Immature natural killer cell (primary cell): ENCODE results near the gene NTRK2. TPM values are rescaled to one million over a fixed set of nuclear protein-coding genes. Genes with fewer than 3 reads are reported as not detected.

Experiments
- DNase-seq, 3 donors: peaks; one replicate each; pipeline ENCODE4 v3.0.0; 2022; ENCODE audit warnings: mixed read lengths in 1 of 3
- H3K27ac Mint-ChIP-seq, 6 donors: one replicate each; pipeline ENCODE4 v1.8.0; 2020; ENCODE audit warnings: mixed read lengths in 6 of 6, mild to moderate bottlenecking in 5 of 6, inconsistent platforms in 4 of 6, moderate library complexity in 3 of 6
- H3K27me3 Mint-ChIP-seq, 3 donors: one replicate each; pipeline ENCODE4 v1.8.0; 2020 to 2021; ENCODE audit warnings: low read depth in 3 of 3, mild to moderate bottlenecking in 3 of 3, mixed read lengths in 3 of 3, moderate library complexity in 3 of 3, inconsistent platforms in 1 of 3
- H3K36me3 Mint-ChIP-seq, 3 donors: one replicate each; pipeline ENCODE4 v1.8.0; 2020; ENCODE audit warnings: mixed read lengths in 3 of 3, inconsistent platforms in 2 of 3, mild to moderate bottlenecking in 2 of 3
- H3K4me1 Mint-ChIP-seq, 2 donors: one replicate each; pipeline ENCODE4 v1.8.0; 2020; ENCODE audit warnings: inconsistent platforms in 2 of 2, mild to moderate bottlenecking in 2 of 2, mixed read lengths in 2 of 2, moderate library complexity in 1 of 2
- H3K4me3 Mint-ChIP-seq, 5 donors: one replicate each; pipeline ENCODE4 v1.8.0; 2020; ENCODE audit warnings: mild to moderate bottlenecking in 5 of 5, mixed read lengths in 5 of 5, inconsistent platforms in 3 of 5, moderate library complexity in 3 of 5
- H3K9me3 Mint-ChIP-seq, 6 donors: one replicate each; pipeline ENCODE4 v1.8.0; 2020; ENCODE audit warnings: mild to moderate bottlenecking in 6 of 6, mixed read lengths in 6 of 6, inconsistent platforms in 4 of 6, moderate library complexity in 3 of 6
- polyA plus RNA-seq, 3 donors: library from polyadenylated mRNA; unstranded; fragments of 300-500 nt; fragmentation: Illumina TruSeq; gene quantifications; one replicate each; pipeline ENCODE4 v1.2.3, GENCODE V29; 2021

The NTRK2 gene
- polyA plus RNA-seq, 3 donors from 2014 or later, result not detected

GRCh38 chr9:84756731-84757130 is 87.2 kb downstream of the NTRK2 start:
- Mint-ChIP-seq H3K27ac (no peak overlapping the region), H3K9me3 (peaks cover 0 to 2% (median 0%) of the 10 kb centered on the region in 6 donors), H3K4me1 (peaks cover 9 to 10% of the 10 kb centered on the region in 2 donors), H3K4me3 (no peak overlapping the region), H3K27me3 (peaks cover 1 to 13% (median 2%) of the 10 kb centered on the region in 3 donors), H3K36me3 (no peaks in the 10 kb centered on the region)
- no peak for DNase-seq

DNA sequence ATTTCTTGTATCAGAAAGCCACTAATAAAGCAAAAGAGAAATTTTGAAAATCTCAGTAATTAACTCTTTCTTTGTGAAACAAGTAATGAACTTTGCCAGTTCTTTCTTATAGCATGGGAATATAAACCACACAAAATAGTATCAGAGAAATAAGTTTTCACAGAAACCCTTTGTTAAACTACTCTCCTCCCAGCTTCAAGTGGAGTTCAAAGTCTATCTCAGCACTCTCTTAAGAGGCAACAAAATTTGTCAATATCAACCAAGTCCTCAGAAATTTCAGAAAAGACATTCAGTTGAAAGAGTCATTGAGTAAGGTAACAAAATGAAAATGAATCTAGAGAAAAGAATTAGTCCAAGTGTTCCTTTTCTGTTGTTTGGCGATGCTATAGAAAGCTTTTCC is 89.3 kb downstream of the NTRK2 start:
- H3K4me1 Mint-ChIP-seq, result peaks cover 9 to 10% of the 10 kb centered on the region in 2 donors
- H3K9me3 Mint-ChIP-seq, result peaks cover 0 to 8% (median 3%) of the 10 kb centered on the region in 6 donors
- DNase-seq, result no peak
- H3K36me3 Mint-ChIP-seq, result no peaks in the 10 kb centered on the region
- no peak overlapping the region for H3K4me3 Mint-ChIP-seq
- H3K27ac Mint-ChIP-seq, result no peak overlapping the region
- H3K27me3 Mint-ChIP-seq, result peaks cover 1 to 18% (median 1%) of the 10 kb centered on the region in 3 donors

GRCh38 chr9:84759300-84759750 is 89.8 kb downstream of the NTRK2 start:
- Mint-ChIP-seq H3K36me3 (no peaks in the 10 kb centered on the region), H3K9me3 (peaks cover 0 to 8% (median 3%) of the 10 kb centered on the region in 6 donors), H3K4me1 (peaks cover 9 to 10% of the 10 kb centered on the region in 2 donors), H3K4me3 (no peak overlapping the region), H3K27me3 (peaks cover 1 to 18% (median 1%) of the 10 kb centered on the region in 3 donors), H3K27ac (no peak overlapping the region)
- DNase-seq, result no peak

DNA sequence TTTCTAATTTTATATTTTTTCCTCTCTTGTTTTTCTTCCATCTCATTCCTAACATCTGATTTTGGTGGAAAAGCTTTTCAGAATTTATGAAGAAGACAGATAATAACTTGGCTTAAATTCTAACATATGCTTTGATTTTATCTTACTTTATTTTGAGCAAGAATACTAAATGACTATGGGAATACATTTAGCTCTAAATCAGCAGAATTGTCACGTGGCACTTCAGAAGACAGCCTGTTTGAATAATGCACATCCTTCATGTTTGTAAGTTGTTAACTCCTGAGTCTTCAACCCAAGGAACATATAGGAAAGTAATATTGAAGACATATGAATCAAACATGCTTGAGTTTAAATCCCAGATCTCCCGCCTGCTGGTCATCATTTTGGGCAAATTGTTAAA is 90.3 kb downstream of the NTRK2 start:
- Mint-ChIP-seq H3K4me3 (no peak overlapping the region), H3K27ac (no peak overlapping the region), H3K9me3 (peaks cover 0 to 8% (median 3%) of the 10 kb centered on the region in 6 donors), H3K27me3 (peaks cover 1 to 18% (median 1%) of the 10 kb centered on the region in 3 donors), H3K4me1 (peaks cover 9 to 10% of the 10 kb centered on the region in 2 donors), H3K36me3 (no peaks in the 10 kb centered on the region)
- DNase-seq, result no peak

DNA sequence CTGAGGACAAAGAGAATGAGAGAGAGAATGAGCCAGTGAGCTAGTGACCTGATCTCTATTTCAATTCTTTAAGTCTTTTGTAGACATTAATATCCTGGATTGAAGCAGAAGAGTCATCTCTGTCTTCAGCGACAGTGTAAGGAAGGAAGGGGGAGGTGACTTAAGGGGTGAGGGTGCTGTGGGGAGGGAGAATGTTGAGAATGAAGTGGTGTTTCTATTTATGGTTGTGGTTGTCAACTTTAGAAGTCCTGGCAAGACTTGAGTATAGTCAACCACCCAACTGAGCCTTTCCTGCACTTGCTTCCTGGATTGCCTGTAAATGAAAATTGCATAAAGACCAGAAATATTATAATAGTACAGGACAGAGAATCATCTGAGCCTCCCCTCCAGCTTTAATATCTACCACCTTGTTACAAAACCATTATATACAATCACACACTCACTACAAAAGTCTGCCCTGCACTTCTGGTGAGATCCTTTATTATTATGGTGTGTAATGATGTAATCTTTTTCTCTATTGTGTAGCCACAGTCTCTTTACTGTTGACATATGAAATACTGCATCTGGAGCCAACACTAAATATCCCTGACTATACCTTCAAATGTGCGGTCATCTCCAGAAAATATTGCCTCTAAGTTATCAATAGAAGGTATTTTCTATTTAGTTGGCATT is 91.7 kb downstream of the NTRK2 start:
- H3K4me3 Mint-ChIP-seq, result no peak overlapping the region
- no peaks in the 10 kb centered on the region for H3K36me3 Mint-ChIP-seq
- DNase-seq, result no peak
- peaks cover 1 to 16% (median 3%) of the 10 kb centered on the region in 3 donors for H3K27me3 Mint-ChIP-seq
- H3K27ac Mint-ChIP-seq, result no peak overlapping the region
- H3K9me3 Mint-ChIP-seq, result peaks cover 0 to 8% (median 3%) of the 10 kb centered on the region in 6 donors
- peaks cover 9 to 10% of the 10 kb centered on the region in 2 donors for H3K4me1 Mint-ChIP-seq

GRCh38 chr9:84772511-84772910 is 103.0 kb downstream of the NTRK2 start:
- Mint-ChIP-seq H3K27me3 (peaks cover 0 to 4% (median 4%) of the 10 kb centered on the region in 3 donors), H3K36me3 (no peaks in the 10 kb centered on the region), H3K27ac (no peak overlapping the region), H3K4me1 (no peaks in the 10 kb centered on the region), H3K9me3 (no peaks in the 10 kb centered on the region), H3K4me3 (no peak overlapping the region)
- no peak for DNase-seq

- no peak for DNase-seq
- H3K9me3 Mint-ChIP-seq, result no peaks in the 10 kb centered on the region
- H3K4me1 Mint-ChIP-seq, result no peaks in the 10 kb centered on the region
- peaks cover 1 to 4% (median 4%) of the 10 kb centered on the region in 3 donors for H3K27me3 Mint-ChIP-seq
- H3K4me3 Mint-ChIP-seq, result no peak overlapping the region
- H3K27ac Mint-ChIP-seq, result no peak overlapping the region
- H3K36me3 Mint-ChIP-seq, result no peaks in the 10 kb centered on the region
These were observed 103.5 kb downstream of the NTRK2 start for GRCh38 chr9:84773022-84773421.

DNA sequence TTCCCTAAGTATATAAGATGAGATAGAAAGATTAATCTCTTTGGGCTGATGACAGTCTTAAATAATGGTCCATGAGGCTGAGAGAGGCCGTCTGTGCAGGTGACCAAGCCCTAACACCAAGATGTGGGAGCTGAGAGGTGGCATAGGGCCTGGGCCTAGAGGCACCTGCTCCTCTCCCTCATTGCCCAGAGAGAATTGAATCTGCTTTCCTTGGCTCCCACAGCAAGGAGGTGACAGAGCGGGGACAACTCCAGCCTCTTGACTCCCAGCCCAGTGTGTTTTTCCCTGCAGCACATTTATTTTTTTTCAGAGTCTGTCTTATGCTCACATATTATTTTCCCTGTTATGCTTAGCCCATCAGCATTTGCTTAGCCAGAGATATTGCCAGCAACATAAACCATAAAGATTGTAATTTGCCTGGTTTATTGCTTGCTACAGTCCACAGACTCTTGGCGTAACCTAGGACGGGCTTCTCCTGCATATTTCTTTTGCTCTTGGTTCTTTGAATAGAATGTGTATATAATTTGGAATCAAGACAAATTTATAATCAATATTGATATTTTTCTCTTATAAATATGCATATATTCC is 105.6 kb downstream of the NTRK2 start:
- no peaks in the 10 kb centered on the region for H3K9me3 Mint-ChIP-seq
- H3K27me3 Mint-ChIP-seq, result peaks cover 0 to 4% (median 1%) of the 10 kb centered on the region in 3 donors

GRCh38 chr9:84778570-84778969 is 109.0 kb downstream of the NTRK2 start:
- no peak for DNase-seq
- H3K4me1 Mint-ChIP-seq, result no peaks in the 10 kb centered on the region
- H3K36me3 Mint-ChIP-seq, result no peaks in the 10 kb centered on the region
- peaks cover 3 to 13% (median 6%) of the 10 kb centered on the region in 3 donors for H3K27me3 Mint-ChIP-seq
- H3K27ac Mint-ChIP-seq, result no peak overlapping the region
- H3K4me3 Mint-ChIP-seq, result no peak overlapping the region
- no peaks in the 10 kb centered on the region for H3K9me3 Mint-ChIP-seq

More for the DNA sequence above, 105.6 kb downstream of the NTRK2 start:
- Mint-ChIP-seq H3K27ac (peak overlapping the region in 1 of 6 donors; percentile 19), H3K4me3 (no peak overlapping the region), H3K4me1 (no peaks in the 10 kb centered on the region), H3K36me3 (no peaks in the 10 kb centered on the region)
- no peak for DNase-seq

DNA sequence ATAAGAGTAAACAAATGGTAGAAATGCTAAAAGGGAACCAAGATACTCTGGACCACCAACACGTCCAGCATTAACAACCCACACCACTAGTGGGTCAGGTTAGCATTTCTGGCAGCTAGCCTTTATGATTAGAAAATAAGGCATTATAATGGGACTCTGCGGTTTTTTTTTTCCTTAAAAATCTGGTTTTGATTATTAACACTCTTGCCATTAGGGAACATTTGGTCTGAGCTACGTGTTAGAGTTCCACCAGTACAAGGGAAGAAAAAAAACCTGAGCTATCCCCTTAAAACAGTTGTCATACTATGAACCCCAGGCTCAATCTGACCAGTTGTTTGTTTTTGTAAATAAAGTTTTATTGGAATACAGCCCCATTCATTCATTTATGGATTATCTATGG is 110.4 kb downstream of the NTRK2 start:
- H3K27ac Mint-ChIP-seq, result no peak overlapping the region
- no peaks in the 10 kb centered on the region for H3K4me1 Mint-ChIP-seq
- H3K4me3 Mint-ChIP-seq, result no peak overlapping the region
- no peak for DNase-seq
- H3K9me3 Mint-ChIP-seq, result no peaks in the 10 kb centered on the region
- H3K36me3 Mint-ChIP-seq, result no peaks in the 10 kb centered on the region
- peaks cover 3 to 13% (median 3%) of the 10 kb centered on the region in 3 donors for H3K27me3 Mint-ChIP-seq

DNA sequence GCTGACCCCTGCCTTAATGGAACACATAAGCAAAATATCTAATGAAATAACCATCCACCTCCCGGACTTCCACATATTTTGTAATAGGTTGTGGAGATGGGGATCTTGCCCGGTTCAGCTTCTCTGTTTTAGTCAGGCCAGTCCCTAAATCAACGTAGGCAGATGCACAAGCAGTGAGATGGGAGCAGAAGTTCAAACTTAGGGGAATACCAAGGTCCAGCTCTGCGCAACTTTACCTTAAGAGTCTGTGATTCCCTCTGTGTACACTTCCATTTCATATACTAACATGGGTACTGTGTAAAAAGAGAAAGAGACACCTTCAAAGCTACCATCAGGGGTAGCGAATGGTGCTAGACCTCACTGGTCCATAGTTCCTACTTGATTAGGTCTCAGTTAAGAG is 110.9 kb downstream of the NTRK2 start:
- Mint-ChIP-seq H3K9me3 (no peaks in the 10 kb centered on the region), H3K36me3 (no peaks in the 10 kb centered on the region), H3K4me3 (no peak overlapping the region), H3K27ac (no peak overlapping the region), H3K4me1 (no peaks in the 10 kb centered on the region), H3K27me3 (peaks cover 3 to 13% (median 3%) of the 10 kb centered on the region in 3 donors)
- no peak for DNase-seq

DNA sequence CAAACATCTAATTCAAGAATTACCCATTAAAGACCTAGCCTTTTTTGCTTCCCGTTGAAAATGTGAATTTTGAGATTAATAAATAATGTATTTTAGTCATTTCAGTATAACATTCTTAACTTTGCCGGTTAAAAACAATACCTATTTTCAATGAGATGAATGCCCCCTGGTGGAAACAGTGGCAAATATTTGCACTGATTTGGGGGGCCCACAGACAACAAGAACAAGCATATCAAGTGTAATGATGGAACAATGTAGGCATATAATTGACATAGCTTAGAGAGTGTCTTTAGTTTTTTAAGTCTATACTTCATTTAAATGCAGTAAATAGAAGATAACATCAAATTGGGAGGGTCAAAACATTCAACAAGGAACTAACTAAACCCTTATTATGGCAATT is 111.9 kb downstream of the NTRK2 start:
- no peak overlapping the region for H3K27ac Mint-ChIP-seq

DNA sequence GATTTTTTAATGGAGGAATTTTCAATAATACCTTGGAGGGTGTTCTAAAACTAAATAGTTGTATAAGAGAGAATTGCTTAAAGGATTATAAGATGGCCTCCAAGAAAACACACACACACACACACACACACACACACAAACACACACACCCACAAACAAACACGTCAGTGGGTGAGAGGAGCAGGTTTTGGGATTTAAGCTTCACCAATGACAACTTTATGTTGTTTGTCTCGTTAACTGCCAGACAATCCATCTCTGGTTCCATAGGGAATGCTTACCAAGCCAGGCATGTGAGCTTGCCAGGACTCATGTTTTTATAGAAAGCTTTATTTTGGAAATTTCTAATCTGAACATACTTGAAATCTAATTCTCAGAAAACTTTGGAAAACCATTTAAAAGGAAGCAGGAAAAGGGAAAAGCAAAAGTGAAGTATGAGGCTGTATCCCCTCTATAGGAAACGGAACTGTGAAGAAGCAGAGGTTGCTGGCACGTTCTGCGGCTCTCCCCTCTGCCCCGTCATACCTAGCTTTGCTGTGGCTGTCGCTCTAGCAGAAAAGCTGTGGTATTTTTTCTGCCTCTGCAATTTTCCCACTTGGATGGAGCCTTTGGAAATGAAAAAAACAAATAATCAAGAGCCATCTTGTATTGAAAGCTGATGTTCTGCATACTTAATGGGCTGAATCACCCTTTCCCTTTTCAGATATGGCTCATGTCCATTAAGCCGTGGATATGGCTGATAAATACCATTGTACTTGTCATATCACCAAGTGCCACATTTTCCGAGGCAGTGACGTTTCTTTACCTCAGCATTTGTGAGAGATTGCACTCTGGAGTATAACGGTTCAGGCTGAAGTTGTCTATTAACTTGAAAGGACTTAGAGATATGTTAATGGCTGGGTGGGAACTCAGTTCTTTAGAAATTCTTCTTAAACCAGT is 112.7 kb downstream of the NTRK2 start:
- Mint-ChIP-seq H3K36me3 (no peaks in the 10 kb centered on the region), H3K27ac (no peak overlapping the region), H3K4me1 (no peaks in the 10 kb centered on the region), H3K4me3 (no peak overlapping the region), H3K9me3 (no peaks in the 10 kb centered on the region), H3K27me3 (peaks cover 3 to 13% (median 3%) of the 10 kb centered on the region in 3 donors)
- no peak for DNase-seq

More for the DNA sequence above, 111.9 kb downstream of the NTRK2 start:
- peaks cover 3 to 13% (median 3%) of the 10 kb centered on the region in 3 donors for H3K27me3 Mint-ChIP-seq
- peak in 1 of 3 donors; percentile 7 for DNase-seq
- no peaks in the 10 kb centered on the region for H3K4me1 Mint-ChIP-seq
- no peaks in the 10 kb centered on the region for H3K9me3 Mint-ChIP-seq
- H3K4me3 Mint-ChIP-seq, result no peak overlapping the region
- H3K36me3 Mint-ChIP-seq, result no peaks in the 10 kb centered on the region
